GM12892 (cell line): Measurements from ENCODE around the gene HMGN4.

Experiments
- POLR2A ChIP-seq: IDR thresholded peaks from 2 replicates; pipeline ENCODE4 v1.6.1; 2011; ENCODE audit warnings: low read depth, low read length, control low read depth
- POLR2AphosphoS5 ChIP-seq: IDR thresholded peaks from 2 replicates; pipeline ENCODE4 v1.6.1; 2011; ENCODE audit warnings: low read depth, low read length, control low read depth
- TAF1 ChIP-seq: IDR thresholded peaks from 2 replicates; pipeline ENCODE4 v1.6.1; 2011; ENCODE audit warnings: low read depth, mild to moderate bottlenecking, control low read depth, low read length, borderline replicate concordance

DNA sequence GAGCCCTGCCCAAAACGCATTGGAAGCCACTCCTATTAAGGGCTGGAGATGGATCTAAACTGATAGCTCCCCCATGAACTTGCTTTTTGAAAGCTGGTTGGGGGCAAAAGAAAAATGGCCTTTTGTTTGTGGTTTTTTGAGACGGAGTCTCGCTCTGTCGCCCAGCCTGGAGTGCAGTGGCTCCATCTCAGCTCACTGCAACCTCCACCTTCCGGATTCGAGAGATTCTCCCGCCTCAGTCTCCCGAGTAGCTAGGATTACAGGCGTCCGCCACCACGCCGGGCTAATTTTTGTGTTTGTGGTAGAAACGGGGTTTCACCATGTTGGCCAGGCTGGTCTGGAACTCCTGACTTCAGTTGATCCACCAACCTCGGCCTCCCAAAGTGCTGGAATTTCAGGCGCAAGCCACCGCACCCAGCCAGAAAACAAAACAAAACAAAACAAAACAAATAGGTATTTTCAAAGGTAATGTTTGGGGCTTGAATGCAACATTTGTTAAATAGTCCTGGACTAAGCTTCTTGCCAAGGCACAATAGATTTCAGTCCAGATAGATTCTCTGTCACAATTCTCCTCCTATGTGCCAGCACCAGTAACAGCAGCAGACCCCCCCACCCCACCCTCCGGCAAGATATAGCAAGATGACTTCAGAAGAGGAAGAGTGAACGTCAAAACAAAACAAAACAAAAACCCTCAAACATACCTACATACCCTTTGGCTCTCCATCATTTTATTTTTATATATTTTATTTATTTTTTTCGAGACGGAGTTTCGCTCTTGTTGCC is 32.1 kb downstream of the HMGN4 start:
- TF ChIP-seq POLR2A (no peak), POLR2AphosphoS5 (no peak), TAF1 (no peak)
